PC-3 (cell line): ENCODE data around the gene ZNF514.

Source experiments
- EZH2 ChIP-seq: fragments of 300-600 bp; sonication (generic); IDR thresholded peaks from one replicate; pipeline ENCODE4 v1.6.1; 2017; ENCODE audit warnings: antibody characterized with exemption, mild to moderate bottlenecking, low read length; ENCODE audit not compliant: unreplicated experiment
- EZH2phosphoT487 ChIP-seq: fragments of 300-600 bp; sonication (generic); IDR thresholded peaks from 2 replicates; pipeline ENCODE4 v1.6.1; 2018; ENCODE audit warnings: mild to moderate bottlenecking, antibody characterized with exemption, low read length, borderline replicate concordance
- TF ChIP-seq, protein P1 (sequence below): fragments of 300-600 bp; sonication (generic); conservative IDR thresholded peaks from 2 replicates; pipeline ENCODE4 v1.5.1; 2017; ENCODE audit warnings: antibody characterized with exemption, low read depth, mild to moderate bottlenecking, low read length

DNA sequence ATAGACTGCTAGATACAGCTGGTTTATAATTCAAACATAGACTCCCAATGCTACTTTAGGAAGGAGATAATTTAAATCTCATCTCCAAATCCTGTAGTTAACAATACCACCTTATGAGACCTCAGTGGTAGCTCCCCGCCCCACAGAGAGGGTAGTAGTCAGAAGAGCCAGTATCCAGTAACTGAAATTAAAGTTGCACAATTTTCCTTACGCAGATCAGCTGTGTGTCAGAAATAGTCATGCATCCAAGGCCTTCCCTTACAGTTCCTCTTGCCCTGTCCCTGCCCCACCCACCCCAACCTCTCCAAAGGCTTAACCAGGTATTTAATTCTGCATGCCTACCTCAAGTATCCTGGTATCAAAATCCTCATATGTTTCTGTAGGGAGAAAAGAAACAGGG is 53.6 kb downstream of the ZNF514 start:
- TF ChIP-seq, protein P1, sequence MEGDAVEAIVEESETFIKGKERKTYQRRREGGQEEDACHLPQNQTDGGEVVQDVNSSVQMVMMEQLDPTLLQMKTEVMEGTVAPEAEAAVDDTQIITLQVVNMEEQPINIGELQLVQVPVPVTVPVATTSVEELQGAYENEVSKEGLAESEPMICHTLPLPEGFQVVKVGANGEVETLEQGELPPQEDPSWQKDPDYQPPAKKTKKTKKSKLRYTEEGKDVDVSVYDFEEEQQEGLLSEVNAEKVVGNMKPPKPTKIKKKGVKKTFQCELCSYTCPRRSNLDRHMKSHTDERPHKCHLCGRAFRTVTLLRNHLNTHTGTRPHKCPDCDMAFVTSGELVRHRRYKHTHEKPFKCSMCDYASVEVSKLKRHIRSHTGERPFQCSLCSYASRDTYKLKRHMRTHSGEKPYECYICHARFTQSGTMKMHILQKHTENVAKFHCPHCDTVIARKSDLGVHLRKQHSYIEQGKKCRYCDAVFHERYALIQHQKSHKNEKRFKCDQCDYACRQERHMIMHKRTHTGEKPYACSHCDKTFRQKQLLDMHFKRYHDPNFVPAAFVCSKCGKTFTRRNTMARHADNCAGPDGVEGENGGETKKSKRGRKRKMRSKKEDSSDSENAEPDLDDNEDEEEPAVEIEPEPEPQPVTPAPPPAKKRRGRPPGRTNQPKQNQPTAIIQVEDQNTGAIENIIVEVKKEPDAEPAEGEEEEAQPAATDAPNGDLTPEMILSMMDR: no peak
- TF ChIP-seq EZH2 (no peak), EZH2phosphoT487 (no peak)
